CD4-positive, alpha-beta T cell treated with Interleukin-17A for 1 hour (primary cell): ENCODE data around the gene MAGOH.

Source experiments
- DNase-seq: peaks from one replicate; pipeline ENCODE4 v3.0.0-alpha.2; 2020

MAGOH gene

DNA sequence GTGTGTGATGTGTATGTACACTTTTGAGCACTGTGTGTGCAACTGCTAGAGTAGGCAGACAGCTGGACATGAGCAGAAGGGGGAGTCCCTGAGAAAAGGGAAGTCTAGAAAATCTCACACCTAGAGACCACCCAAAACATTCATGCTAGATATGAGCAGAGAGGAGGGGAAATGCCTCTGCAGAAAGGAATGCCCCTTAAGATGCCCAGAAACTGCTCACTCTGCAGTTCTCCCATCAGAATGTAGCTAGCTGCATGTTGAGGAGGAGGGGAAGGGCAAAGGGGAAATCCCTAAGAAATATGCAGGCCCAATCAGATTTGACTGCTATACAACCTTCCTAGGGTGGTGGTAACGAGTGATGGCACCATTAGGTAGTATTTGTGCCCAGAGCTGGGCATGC, 31.8 kb upstream of the MAGOH start:
- DNase-seq = no peak

GRCh38 chr1:53267761-53268160, 29.4 kb upstream of the MAGOH start:
- DNase-seq = no peak

- DNase-seq = no peak
Observed at GRCh38 chr1:53266038-53266437, 27.7 kb upstream of the MAGOH start.

DNA sequence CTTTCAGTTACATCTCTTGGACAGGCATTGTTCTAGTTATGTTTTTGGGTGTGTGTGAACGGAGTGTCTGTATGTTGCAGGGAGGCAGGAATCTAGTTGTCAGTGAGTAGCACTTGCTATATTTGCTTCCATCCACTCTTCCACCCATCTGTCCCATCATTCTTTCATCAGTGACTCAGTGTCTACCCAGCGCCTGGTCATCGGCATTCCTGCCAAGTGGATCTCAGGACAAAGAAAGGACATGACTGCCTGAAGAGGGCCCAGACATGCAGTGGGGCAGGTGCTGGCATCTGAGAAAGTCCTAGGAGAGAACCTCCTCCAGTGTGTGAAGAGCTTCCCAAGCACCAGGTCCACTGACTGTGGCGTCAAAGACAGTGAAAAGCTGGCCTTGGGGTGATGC, 27.3 kb upstream of the MAGOH start:
- no peak for DNase-seq

GRCh38 chr1:53264048-53264447, 25.7 kb upstream of the MAGOH start:
- no peak for DNase-seq

DNA sequence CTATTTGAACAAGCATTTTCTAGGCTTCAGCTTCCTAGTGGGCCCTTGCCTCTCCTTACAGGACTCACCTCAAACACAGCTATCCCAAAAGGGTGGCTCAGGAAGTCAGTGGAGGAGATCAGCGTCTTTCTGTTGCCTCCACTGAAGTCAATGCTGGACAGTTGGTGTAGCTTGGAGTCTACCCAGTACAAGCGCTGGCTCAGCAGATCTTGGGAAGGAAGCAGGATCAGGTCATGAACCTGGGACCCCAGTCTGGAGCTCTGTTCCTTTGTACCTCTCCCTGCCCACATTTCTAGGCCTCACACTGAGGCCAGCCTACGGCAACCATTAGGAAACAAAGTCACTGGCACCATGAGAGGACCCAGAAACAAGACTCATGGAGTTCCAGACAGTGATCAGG, 23.7 kb upstream of the MAGOH start:
- DNase-seq = no peak

GRCh38 chr1:53260631-53261247, 22.4 kb upstream of the MAGOH start:
- DNase-seq = no peak

DNA sequence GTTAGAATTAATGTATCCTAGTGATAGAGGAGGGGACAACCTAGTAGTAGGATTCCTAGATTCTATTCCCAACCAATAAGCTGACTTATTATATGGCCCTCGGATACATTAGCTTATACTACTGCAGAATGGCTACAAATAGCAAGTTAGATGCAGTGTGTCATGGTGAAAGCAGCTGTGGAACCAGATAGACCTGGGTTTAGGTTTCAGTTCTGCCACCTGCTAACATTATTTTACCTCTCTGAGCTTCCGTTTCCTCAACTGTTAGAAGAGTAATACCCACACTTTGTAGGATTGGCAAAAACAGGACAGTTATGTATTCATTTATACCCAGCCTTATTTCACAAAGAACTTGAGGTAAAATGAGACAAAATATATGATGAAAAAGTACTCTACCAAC, 21.6 kb upstream of the MAGOH start:
- no peak for DNase-seq

DNA sequence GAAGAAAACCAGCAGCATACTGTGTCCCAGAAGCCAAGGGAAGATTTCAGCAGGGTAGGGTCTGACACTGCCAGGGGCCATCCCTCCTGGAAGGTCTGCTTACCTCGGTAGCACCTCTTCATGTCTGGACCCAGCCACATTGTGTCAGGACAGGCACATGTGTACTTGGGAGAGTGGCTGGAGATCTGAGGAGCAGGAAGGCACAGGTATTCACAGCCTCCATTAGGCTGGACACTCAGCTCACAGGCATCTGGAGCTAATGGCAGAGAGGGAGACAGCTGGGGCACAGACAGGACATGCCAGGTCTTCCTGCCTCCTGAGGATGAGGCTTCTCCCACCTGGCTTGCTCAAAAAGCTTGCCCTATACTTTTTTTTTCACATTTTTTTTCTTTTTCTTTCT, 19.9 kb upstream of the MAGOH start:
- no peak for DNase-seq

DNA sequence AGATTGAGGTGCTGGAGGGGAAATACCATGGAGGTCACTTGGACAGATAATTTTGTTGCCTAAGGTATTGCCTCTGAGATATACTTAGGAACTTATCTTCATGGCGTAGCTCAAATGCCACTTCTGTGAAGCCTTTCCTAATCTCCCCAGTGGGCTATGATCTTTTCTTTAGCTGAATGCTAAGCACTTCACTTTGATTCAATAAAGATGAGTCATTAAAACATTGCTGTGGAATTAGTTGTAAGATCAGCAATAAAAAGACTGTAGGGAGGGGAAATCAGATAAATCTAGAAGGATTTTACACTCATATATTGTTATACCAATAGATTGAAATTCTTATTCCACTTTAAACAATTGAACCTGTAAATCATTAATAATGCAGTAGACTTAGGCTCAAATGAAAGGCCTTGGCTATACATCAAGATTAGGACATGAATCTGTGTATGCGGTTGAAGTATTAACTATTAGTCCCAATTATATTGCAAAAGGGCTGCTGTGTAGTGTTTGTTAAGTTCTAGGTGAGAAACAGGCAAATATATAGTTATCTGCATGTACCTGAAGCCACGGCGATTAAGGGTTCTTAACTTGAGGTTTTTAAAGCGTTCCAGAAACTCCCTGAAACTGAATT, 19.2 kb upstream of the MAGOH start:
- no peak for DNase-seq

DNA sequence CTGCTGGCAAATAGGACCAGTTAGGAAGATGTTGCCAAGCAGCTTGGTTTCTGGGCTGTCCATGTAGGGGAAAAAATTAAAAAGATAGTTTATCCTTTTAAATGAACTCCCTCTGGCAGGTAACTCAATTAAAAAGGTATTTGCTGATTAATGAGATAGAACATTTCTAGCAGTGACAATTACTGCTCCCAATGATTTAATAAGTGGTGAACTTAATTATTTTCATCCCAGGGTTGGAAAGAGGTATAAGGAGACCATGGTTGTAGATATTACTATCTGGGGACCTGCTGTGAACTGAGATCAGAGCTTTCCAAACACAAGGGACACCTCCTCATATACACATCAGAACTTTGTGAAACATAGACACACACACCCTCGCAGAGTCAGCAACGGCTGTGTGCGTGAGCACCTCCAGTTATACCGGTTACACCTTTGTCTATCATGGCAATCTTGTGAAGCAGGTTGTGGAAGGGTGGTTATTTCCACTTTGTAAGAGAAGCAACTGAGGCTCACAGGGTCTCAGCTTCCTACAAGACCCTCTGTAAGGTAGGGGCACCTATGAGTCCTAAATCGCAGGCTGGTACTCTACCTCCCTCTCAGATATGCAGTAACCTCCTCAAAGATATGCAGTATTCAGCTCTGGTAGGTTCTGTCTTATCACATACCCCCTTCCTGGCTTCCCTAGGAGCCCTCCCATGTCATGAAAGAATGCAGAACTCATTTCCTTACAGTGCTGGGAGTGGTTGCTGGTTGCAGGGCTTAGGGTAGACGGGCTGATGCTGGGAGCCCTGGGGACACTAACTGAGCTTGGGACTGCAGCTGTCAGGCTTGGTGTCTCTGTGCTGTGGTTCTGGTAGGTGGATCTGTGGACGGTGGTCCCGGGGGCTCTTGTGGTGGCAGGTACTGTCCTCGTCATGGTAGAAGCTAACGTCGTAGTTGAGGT, 18.5 kb upstream of the MAGOH start:
- no peak for DNase-seq

GRCh38 chr1:53255031-53255430, 16.7 kb upstream of the MAGOH start:
- DNase-seq = no peak

GRCh38 chr1:53254011-53254640, 15.8 kb upstream of the MAGOH start:
- DNase-seq = no peak

DNA sequence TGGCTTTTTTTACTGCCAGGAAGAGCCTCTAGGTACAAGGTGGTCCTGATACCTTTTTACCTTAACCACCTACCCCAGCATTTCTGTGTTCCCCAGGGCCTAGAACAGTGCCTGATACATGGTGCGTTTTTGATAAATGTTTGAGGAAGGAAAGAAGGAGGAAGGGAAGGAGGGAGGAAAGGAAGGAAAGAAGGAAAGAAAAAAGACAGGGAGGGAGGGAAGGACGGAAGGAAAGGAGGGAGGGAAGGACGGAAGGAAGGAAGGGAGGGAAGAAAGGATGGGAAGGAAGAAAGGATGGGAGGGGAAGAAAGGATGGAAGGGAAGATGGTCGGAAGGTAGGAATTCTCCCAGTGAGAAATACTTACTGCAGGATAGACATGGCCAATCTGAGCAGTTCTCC, 12.0 kb upstream of the MAGOH start:
- DNase-seq = no peak

- no peak for DNase-seq
Observed at GRCh38 chr1:53249706-53250105, 11.4 kb upstream of the MAGOH start.

- DNase-seq = no peak
Observed at GRCh38 chr1:53246261-53247134, 8.2 kb upstream of the MAGOH start.

GRCh38 chr1:53244141-53244540, 5.8 kb upstream of the MAGOH start:
- no peak for DNase-seq

DNA sequence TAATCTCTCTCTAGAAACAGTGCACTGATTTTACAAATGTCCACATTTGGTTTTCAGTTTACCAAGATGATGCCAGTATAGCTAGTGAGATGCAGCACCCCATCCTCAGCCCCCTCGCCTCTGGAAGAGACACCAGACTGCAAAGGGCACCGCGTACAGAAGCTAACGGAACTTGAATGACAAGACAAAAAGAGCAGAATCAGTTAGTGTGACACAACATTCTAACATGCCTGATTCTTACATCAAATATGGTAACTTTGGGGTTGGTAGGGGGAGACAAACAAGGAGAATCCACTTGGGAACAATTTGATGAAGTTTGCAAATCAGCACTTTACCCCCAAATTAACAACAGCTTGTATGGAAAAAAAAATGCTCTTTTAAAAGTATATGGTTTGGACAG, 4.1 kb upstream of the MAGOH start:
- DNase-seq = no peak

DNA sequence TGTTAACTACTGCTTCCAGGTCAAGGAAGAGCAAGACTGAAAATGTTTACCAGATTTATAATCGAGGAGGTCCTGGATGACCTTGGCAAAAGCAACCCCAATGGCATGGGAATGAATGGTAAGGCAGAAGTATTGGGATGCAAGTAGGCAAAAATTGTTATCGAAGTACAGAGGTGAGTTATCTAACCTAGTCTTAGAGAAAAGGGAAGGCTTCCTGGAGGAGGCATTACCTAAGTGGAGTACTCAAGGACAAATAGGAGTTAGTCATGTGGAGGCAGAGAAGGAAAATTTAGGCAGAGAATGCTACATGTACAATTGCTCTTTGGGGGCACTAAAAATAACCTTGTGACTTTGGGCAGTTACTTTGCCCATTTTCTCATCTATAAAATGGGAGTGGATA, 3.5 kb upstream of the MAGOH start:
- no peak for DNase-seq

- DNase-seq = peak; percentile 8
Observed at GRCh38 chr1:53237638-53238037, 680 bp downstream of the MAGOH start.

DNA sequence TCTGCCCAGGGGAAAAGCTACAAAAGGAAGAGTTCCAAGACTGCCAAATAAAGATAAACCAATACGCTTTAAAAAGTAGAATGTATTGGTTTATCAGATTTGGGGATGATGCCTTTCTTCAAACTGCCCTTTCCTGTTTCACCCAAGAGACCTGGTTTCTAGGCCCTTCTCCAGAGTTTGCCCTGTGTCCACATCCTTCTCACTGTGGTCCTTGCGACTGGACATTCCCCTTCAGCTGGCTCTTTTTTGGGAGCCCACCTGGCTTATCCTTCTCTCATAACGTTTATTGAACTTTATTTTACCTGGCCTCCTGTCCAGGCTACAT, 17.4 kb downstream of the MAGOH start:
- DNase-seq = no peak

- peak; percentile 93 for DNase-seq
Observed at GRCh38 chr1:53220171-53220961, 18.0 kb downstream of the MAGOH start, which contains the start of gene CZIB. Gene CZIB, minus strand, starts transcription at chr1:53220634. Its CDS starts 59 bp downstream, at chr1:53220575.
